HepG2 (cell line): ENCODE measurements around the gene CNOT1. TPM values are rescaled to one million over a fixed set of nuclear protein-coding genes. Genes with fewer than 3 reads are reported as not detected.

Experiments
- ETV6 ChIP-seq: sonication (generic); formaldehyde crosslinking; conservative IDR thresholded peaks from 2 replicates; pipeline ENCODE4 v1.4.0; 2020; ENCODE audit warnings: missing genetic modification reagents
- HES4 ChIP-seq: sonication (generic); formaldehyde crosslinking; IDR thresholded peaks from 2 replicates; pipeline ENCODE4 v1.9.0; 2021; ENCODE audit warnings: mild to moderate bottlenecking, missing genetic modification reagents, borderline replicate concordance
- HNF4A ChIP-seq: sonication (generic); formaldehyde crosslinking; IDR thresholded peaks from 2 replicates; pipeline ENCODE4 v1.4.0; 2020; ENCODE audit warnings: missing genetic modification reagents
- MAFG ChIP-seq: sonication (generic); formaldehyde crosslinking; IDR thresholded peaks from 2 replicates; pipeline ENCODE4 v1.5.1; 2020; ENCODE audit warnings: mild to moderate bottlenecking, missing genetic modification reagents
- RELA ChIP-seq: sonication (generic); formaldehyde crosslinking; IDR thresholded peaks from 2 replicates; pipeline ENCODE4 v1.4.0; 2020; ENCODE audit warnings: missing genetic modification reagents
- ZNF224 ChIP-seq: sonication (generic); formaldehyde crosslinking; IDR thresholded peaks from 2 replicates; pipeline ENCODE4 v1.5.0; 2020; ENCODE audit warnings: mild to moderate bottlenecking, missing genetic modification reagents
- ZNF232 ChIP-seq: sonication (generic); formaldehyde crosslinking; IDR thresholded peaks from 2 replicates; pipeline ENCODE4 v1.4.0; 2020; ENCODE audit warnings: missing genetic modification reagents, borderline replicate concordance
- ZNF335 ChIP-seq: sonication (generic); formaldehyde crosslinking; IDR thresholded peaks from 2 replicates; pipeline ENCODE4 v1.4.0; 2020; ENCODE audit warnings: missing genetic modification reagents
- ZNF652 ChIP-seq: IDR thresholded peaks from 2 replicates; pipeline ENCODE4 v1.6.1; 2016; ENCODE audit warnings: low read depth, borderline replicate concordance
- polyA plus RNA-seq, 8 experiments: library from polyadenylated mRNA; depleted of rRNA in 3 of 8; stranded (reverse) in 7 of 8; unstranded in 1 of 8; fragments of >200 nt; fragmentation: Illumina TruSeq in 4 of 8; extraction: Trizol in 4 of 8; gene quantifications; 2 replicates each; pipeline versions ENCODE4 v1.2.1 to v1.2.3, GENCODE V29; 2011 to 2016; ENCODE audit warnings: low read depth in 4 of 8, missing spikeins in 1 of 8, mixed read lengths in 1 of 8; ENCODE audit not compliant: insufficient read depth in 1 of 8
- total RNA-seq, 5 experiments: library from RNA; depleted of rRNA; stranded (reverse); fragments of >200 nt; fragmentation: Illumina TruSeq; extraction: Trizol; gene quantifications; 2 replicates each; pipeline ENCODE4 v1.2.3, GENCODE V29; 2016; ENCODE audit warnings: low read depth in 1 of 5
- TF ChIP-seq, protein P1 (sequence below): IDR thresholded peaks from 2 replicates; pipeline ENCODE4 v1.6.1; 2016; ENCODE audit warnings: low read depth
- TF ChIP-seq, protein P2 (sequence below), 2 experiments: sonication (generic) in 1 of 2; formaldehyde crosslinking in 1 of 2; IDR thresholded peaks; 2 replicates each; pipeline versions ENCODE4 v1.4.0 to v1.6.1; 2016 to 2020; ENCODE audit warnings: borderline replicate concordance in 1 of 2, low read depth in 1 of 2, mild to moderate bottlenecking in 1 of 2, missing genetic modification reagents in 1 of 2
- TF ChIP-seq, protein P3 (sequence below): sonication (generic); formaldehyde crosslinking; IDR thresholded peaks from 2 replicates; pipeline ENCODE4 v1.5.0; 2020; ENCODE audit warnings: mild to moderate bottlenecking, missing genetic modification reagents, moderate library complexity

The CNOT1 gene
- total and polyA plus RNA-seq, 2 of the 13 experiments (the other 11 are each of a cell fraction or from before 2014, with no cell fraction given) = 188 to 232 TPM

DNA sequence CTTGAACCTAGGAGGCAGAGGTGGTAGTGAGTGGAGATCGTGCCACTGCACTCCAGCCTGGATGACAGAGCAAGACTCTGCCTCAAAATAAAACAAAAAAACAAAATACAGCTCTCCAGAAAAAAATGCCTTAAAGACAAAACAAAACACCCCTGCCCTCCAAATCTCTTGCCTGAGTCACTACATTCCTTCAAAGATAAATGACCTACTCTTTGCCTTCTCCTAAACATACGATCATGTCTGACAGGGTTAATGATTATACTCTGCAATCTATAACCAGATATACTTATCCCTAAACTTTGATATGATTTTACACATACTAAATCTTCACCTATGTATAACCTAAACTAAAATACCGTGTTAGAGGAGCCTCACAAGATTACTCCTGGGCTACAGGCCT, 115.8 kb downstream of the CNOT1 start (continued):
- TF ChIP-seq, protein P1, sequence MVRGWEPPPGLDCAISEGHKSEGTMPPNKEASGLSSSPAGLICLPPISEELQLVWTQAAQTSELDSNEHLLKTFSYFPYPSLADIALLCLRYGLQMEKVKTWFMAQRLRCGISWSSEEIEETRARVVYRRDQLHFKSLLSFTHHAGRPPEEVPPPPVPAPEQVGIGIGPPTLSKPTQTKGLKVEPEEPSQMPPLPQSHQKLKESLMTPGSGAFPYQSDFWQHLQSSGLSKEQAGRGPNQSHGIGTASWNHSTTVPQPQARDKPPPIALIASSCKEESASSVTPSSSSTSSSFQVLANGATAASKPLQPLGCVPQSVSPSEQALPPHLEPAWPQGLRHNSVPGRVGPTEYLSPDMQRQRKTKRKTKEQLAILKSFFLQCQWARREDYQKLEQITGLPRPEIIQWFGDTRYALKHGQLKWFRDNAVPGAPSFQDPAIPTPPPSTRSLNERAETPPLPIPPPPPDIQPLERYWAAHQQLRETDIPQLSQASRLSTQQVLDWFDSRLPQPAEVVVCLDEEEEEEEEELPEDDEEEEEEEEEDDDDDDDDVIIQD (CRISPR knock-in tag) = no peak
- TF ChIP-seq, protein P2, sequence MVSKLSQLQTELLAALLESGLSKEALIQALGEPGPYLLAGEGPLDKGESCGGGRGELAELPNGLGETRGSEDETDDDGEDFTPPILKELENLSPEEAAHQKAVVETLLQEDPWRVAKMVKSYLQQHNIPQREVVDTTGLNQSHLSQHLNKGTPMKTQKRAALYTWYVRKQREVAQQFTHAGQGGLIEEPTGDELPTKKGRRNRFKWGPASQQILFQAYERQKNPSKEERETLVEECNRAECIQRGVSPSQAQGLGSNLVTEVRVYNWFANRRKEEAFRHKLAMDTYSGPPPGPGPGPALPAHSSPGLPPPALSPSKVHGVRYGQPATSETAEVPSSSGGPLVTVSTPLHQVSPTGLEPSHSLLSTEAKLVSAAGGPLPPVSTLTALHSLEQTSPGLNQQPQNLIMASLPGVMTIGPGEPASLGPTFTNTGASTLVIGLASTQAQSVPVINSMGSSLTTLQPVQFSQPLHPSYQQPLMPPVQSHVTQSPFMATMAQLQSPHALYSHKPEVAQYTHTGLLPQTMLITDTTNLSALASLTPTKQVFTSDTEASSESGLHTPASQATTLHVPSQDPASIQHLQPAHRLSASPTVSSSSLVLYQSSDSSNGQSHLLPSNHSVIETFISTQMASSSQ (IDR thresholded peaks at IDR 0.05; ENCODE audit: low read depth) = peak; percentile 36; the same call in 1 of the 2 replicates
- TF ChIP-seq, protein P2 (CRISPR knock-in tag; IDR thresholded peaks at IDR 0.05; ENCODE audit: borderline replicate concordance) = no peak
- TF ChIP-seq ZNF224 (CRISPR knock-in tag) = no peak
- TF ChIP-seq RELA (CRISPR knock-in tag) = no peak
- no peak for TF ChIP-seq ETV6
- TF ChIP-seq ZNF652 = 0 out of 2 replicates have a peak, but pooled peaks have one; percentile 27
- TF ChIP-seq ZNF232 (CRISPR knock-in tag) = no peak
- TF ChIP-seq ZNF335 = no peak
- TF ChIP-seq, protein P3, sequence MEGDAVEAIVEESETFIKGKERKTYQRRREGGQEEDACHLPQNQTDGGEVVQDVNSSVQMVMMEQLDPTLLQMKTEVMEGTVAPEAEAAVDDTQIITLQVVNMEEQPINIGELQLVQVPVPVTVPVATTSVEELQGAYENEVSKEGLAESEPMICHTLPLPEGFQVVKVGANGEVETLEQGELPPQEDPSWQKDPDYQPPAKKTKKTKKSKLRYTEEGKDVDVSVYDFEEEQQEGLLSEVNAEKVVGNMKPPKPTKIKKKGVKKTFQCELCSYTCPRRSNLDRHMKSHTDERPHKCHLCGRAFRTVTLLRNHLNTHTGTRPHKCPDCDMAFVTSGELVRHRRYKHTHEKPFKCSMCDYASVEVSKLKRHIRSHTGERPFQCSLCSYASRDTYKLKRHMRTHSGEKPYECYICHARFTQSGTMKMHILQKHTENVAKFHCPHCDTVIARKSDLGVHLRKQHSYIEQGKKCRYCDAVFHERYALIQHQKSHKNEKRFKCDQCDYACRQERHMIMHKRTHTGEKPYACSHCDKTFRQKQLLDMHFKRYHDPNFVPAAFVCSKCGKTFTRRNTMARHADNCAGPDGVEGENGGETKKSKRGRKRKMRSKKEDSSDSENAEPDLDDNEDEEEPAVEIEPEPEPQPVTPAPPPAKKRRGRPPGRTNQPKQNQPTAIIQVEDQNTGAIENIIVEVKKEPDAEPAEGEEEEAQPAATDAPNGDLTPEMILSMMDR (CRISPR knock-in tag) = no peak
- no peak for TF ChIP-seq MAFG (CRISPR knock-in tag)
- no peak for TF ChIP-seq HES4 (CRISPR knock-in tag)
- no peak for TF ChIP-seq HNF4A
